Thoracic aorta (tissue), 2 donors: Measurements from ENCODE around the gene SMARCA4. TPM values are rescaled to one million over a fixed set of nuclear protein-coding genes. Genes with fewer than 3 reads are reported as not detected.

Experiments used
- ATAC-seq: fragments of 150-250 bp; one replicate; pipeline ENCODE4 v1.8.0; 2017; ENCODE audit warnings: low read depth; ENCODE audit not compliant: insufficient number of reproducible peaks, low FRiP score
- DNase-seq: peaks from one replicate; pipeline ENCODE4 v3.0.0-alpha.2; 2020; ENCODE audit warnings: low spot score
- H3K27ac ChIP-seq, 2 donors: fragments of 200-600 bp; sonication (generic); 1 replicate in 1 of 2; 2 replicates in 1 of 2; pipeline ENCODE4 v1.5.1; 2016; ENCODE audit warnings: mild to moderate bottlenecking in 2 of 2, moderate library complexity in 2 of 2
- H3K27me3 ChIP-seq: fragments of 200-600 bp; sonication (generic); replicated peaks from 2 replicates; pipeline ENCODE4 v1.6.0; 2016; ENCODE audit warnings: mild to moderate bottlenecking; ENCODE audit not compliant: insufficient read depth
- H3K36me3 ChIP-seq: fragments of 200-600 bp; sonication (generic); one replicate; pipeline ENCODE4 v1.5.1; 2016
- H3K4me1 ChIP-seq, 2 donors: fragments of 200-600 bp; sonication (generic); 1 replicate in 1 of 2; 2 replicates in 1 of 2; pipeline versions ENCODE4 v1.5.1 to v1.6.0; 2016; ENCODE audit warnings: low read depth in 2 of 2, mild to moderate bottlenecking in 1 of 2; ENCODE audit not compliant: control insufficient read depth in 1 of 2
- H3K4me3 ChIP-seq: fragments of 200-600 bp; sonication (generic); 2 replicates; pipeline ENCODE4 v1.5.1; 2016; ENCODE audit warnings: mild to moderate bottlenecking
- H3K9me3 ChIP-seq: fragments of 200-600 bp; sonication (generic); 2 replicates; pipeline ENCODE4 v1.5.1; 2016
- CTCF ChIP-seq: fragments of 200-600 bp; sonication (generic); IDR thresholded peaks from one replicate; pipeline ENCODE4 v1.5.1; 2019; ENCODE audit warnings: antibody characterized with exemption
- total RNA-seq, 2 donors: library from RNA; depleted of rRNA; stranded (reverse); fragments of >200 nt; gene quantifications; one replicate each; pipeline versions ENCODE4 v1.1.0 to v1.2.3, GENCODE V29; 2016

SMARCA4 gene
- total RNA-seq, 2 donors from 2014 or later, result 63.8 to 85.9 TPM

- Histone ChIP-seq H3K27ac (no peak overlapping the region), H3K9me3 (no peaks in the 10 kb centered on the region), H3K4me1 (peaks cover 0 to 3% of the 10 kb centered on the region in 2 donors), H3K27me3 (no peaks in the 10 kb centered on the region), H3K4me3 (no peak overlapping the region), H3K36me3 (peaks cover 26% of the 10 kb centered on the region)
- ATAC-seq (no peak), DNase-seq (no peak)
- no peak for TF ChIP-seq CTCF
Measured at GRCh38 chr19:11059511-11060358, 98.9 kb downstream of the SMARCA4 start.

- H3K27ac ChIP-seq, result no peak overlapping the region
- ATAC-seq (no peak), DNase-seq (no peak)
- H3K4me1 ChIP-seq, result peaks cover 0 to 3% of the 10 kb centered on the region in 2 donors
- H3K4me3 ChIP-seq, result no peak overlapping the region
- no peaks in the 10 kb centered on the region for H3K27me3 ChIP-seq
- H3K9me3 ChIP-seq, result no peaks in the 10 kb centered on the region
- H3K36me3 ChIP-seq, result peaks cover 19% of the 10 kb centered on the region
- TF ChIP-seq CTCF, result no peak
Measured at GRCh38 chr19:11061952-11062351, 101.1 kb downstream of the SMARCA4 start.

- no peak for DNase-seq
- peaks cover 0 to 3% of the 10 kb centered on the region in 2 donors for H3K4me1 ChIP-seq
- H3K27ac ChIP-seq, result no peak overlapping the region
- TF ChIP-seq CTCF, result no peak
- no peaks in the 10 kb centered on the region for H3K9me3 ChIP-seq
- no peak overlapping the region for H3K4me3 ChIP-seq
- H3K27me3 ChIP-seq, result no peaks in the 10 kb centered on the region
- ATAC-seq, result no peak
- H3K36me3 ChIP-seq, result peaks cover 19% of the 10 kb centered on the region
Measured at GRCh38 chr19:11063434-11063833, 102.6 kb downstream of the SMARCA4 start.

GRCh38 chr19:11064831-11065303 is 104.0 kb downstream of the SMARCA4 start:
- ATAC-seq (no peak), DNase-seq (no peak)
- Histone ChIP-seq H3K27me3 (no peaks in the 10 kb centered on the region), H3K36me3 (peaks cover 15% of the 10 kb centered on the region), H3K27ac (no peak overlapping the region), H3K4me3 (no peak overlapping the region), H3K9me3 (no peaks in the 10 kb centered on the region), H3K4me1 (peaks cover 0 to 3% of the 10 kb centered on the region in 2 donors)
- TF ChIP-seq CTCF, result no peak

GRCh38 chr19:11066326-11066725 is 105.5 kb downstream of the SMARCA4 start:
- DNase-seq (no peak), ATAC-seq (no peak)
- no peak overlapping the region for H3K27ac ChIP-seq
- H3K27me3 ChIP-seq, result no peaks in the 10 kb centered on the region
- H3K4me3 ChIP-seq, result no peak overlapping the region
- TF ChIP-seq CTCF, result no peak
- H3K4me1 ChIP-seq, result peaks cover 0 to 3% of the 10 kb centered on the region in 2 donors
- H3K9me3 ChIP-seq, result no peaks in the 10 kb centered on the region
- H3K36me3 ChIP-seq, result peaks cover 5% of the 10 kb centered on the region
